Astrocyte (in vitro differentiated cells and primary cell): ENCODE measurements around the gene ZNF343. TPM values are rescaled to one million over a fixed set of nuclear protein-coding genes. Genes with fewer than 3 reads are reported as not detected.

ENCODE experiments used
- DNase-seq: peaks from one replicate; pipeline ENCODE4 v3.0.0-alpha.2; 2010; ENCODE audit warnings: low read depth
- FAIRE-seq: peaks from 2 replicates; lab custom pipeline; 2011; peaks lifted over from hg19 to GRCh38; lab: Jason Lieb, UNC
- H2AFZ ChIP-seq: 2 replicates; pipeline ENCODE4 v1.6.0; 2012; ENCODE audit warnings: low read depth, low read length, inconsistent platforms
- H3K27ac ChIP-seq: 2 replicates; pipeline ENCODE4 v1.5.1; 2011; ENCODE audit warnings: low read depth, low read length, inconsistent platforms
- H3K27me3 ChIP-seq: 2 replicates; pipeline ENCODE4 v1.6.0; 2011; ENCODE audit warnings: low read length, inconsistent platforms; ENCODE audit not compliant: insufficient read depth
- H3K36me3 ChIP-seq: 2 replicates; pipeline ENCODE4 v1.5.1; 2011; ENCODE audit warnings: low read length, inconsistent platforms; ENCODE audit not compliant: insufficient read depth
- H3K4me1 ChIP-seq: 2 replicates; pipeline ENCODE4 v1.5.1; 2011; ENCODE audit warnings: low read length, inconsistent platforms; ENCODE audit not compliant: insufficient read depth
- H3K4me2 ChIP-seq: 2 replicates; pipeline ENCODE4 v1.6.0; 2012; ENCODE audit warnings: low read length, inconsistent platforms
- H3K4me3 ChIP-seq: 2 replicates; pipeline ENCODE4 v1.5.1; 2011; ENCODE audit warnings: low read depth, mild to moderate bottlenecking, low read length, inconsistent platforms; ENCODE audit not compliant: insufficient read depth
- H3K79me2 ChIP-seq: 2 replicates; pipeline ENCODE4 v1.6.0; 2012; ENCODE audit warnings: mild to moderate bottlenecking, low read length, inconsistent platforms; ENCODE audit not compliant: insufficient read depth
- H3K9ac ChIP-seq: 2 replicates; pipeline ENCODE4 v1.6.0; 2012; ENCODE audit warnings: mild to moderate bottlenecking, low read length, inconsistent platforms
- H3K9me3 ChIP-seq: 2 replicates; pipeline ENCODE4 v1.5.1; 2012; ENCODE audit warnings: low read depth, mild to moderate bottlenecking, low read length, inconsistent platforms; ENCODE audit not compliant: insufficient read depth
- H4K20me1 ChIP-seq: 2 replicates; pipeline ENCODE4 v1.6.0; 2012; ENCODE audit warnings: low read length, inconsistent platforms; ENCODE audit not compliant: insufficient read depth
- H3K27ac Mint-ChIP-seq: one replicate; pipeline ENCODE4 v1.8.0; 2021; ENCODE audit warnings: mild to moderate bottlenecking, mixed read lengths; ENCODE audit not compliant: unreplicated experiment
- H3K27me3 Mint-ChIP-seq: one replicate; pipeline ENCODE4 v1.8.0; 2021; ENCODE audit warnings: low read depth, mixed read lengths; ENCODE audit not compliant: unreplicated experiment
- H3K36me3 Mint-ChIP-seq: one replicate; pipeline ENCODE4 v1.8.0; 2021; ENCODE audit warnings: low read depth, mixed read lengths; ENCODE audit not compliant: unreplicated experiment
- H3K4me1 Mint-ChIP-seq: one replicate; pipeline ENCODE4 v1.8.0; 2021; ENCODE audit warnings: low read depth, mixed read lengths; ENCODE audit not compliant: unreplicated experiment
- H3K4me3 Mint-ChIP-seq: one replicate; pipeline ENCODE4 v1.8.0; 2021; ENCODE audit warnings: mild to moderate bottlenecking, moderate library complexity, mixed read lengths; ENCODE audit not compliant: unreplicated experiment
- H3K9me3 Mint-ChIP-seq: one replicate; pipeline ENCODE4 v1.8.0; 2021; ENCODE audit warnings: mild to moderate bottlenecking, mixed read lengths; ENCODE audit not compliant: unreplicated experiment
- CTCF ChIP-seq: IDR thresholded peaks from 2 replicates; pipeline ENCODE4 v1.5.1; 2011; ENCODE audit warnings: low read depth, mild to moderate bottlenecking, inconsistent platforms, low read length, moderate library complexity; ENCODE audit not compliant: insufficient read depth
- EZH2 ChIP-seq: IDR thresholded peaks from 2 replicates; pipeline ENCODE4 v1.6.1; 2012; ENCODE audit warnings: mild to moderate bottlenecking, low read length, inconsistent platforms; ENCODE audit not compliant: insufficient read depth
- total RNA-seq: library from RNA; stranded (reverse); gene quantifications from 2 replicates; pipeline ENCODE4 v1.2.1, GENCODE V29; 2021

Gene ZNF343
- total RNA-seq, 1 donor from 2014 or later, result 9.6 TPM

- Mint-ChIP-seq H3K27me3 (no peaks in the 10 kb centered on the region), H3K4me1 (no peaks in the 10 kb centered on the region), H3K27ac (no peak overlapping the region), H3K4me3 (no peak overlapping the region), H3K9me3 (no peaks in the 10 kb centered on the region), H3K36me3 (peaks cover 23% of the 10 kb centered on the region)
- no peak for FAIRE-seq
- Histone ChIP-seq H3K27ac (no peak overlapping the region), H3K9ac (no peak overlapping the region), H3K9me3 (no peaks in the 10 kb centered on the region), H3K27me3 (no peaks in the 10 kb centered on the region), H3K36me3 (peaks cover 2% of the 10 kb centered on the region), H2AFZ (no peak overlapping the region), H3K4me3 (no peak overlapping the region), H3K4me1 (no peaks in the 10 kb centered on the region), H3K79me2 (no peaks in the 10 kb centered on the region), H4K20me1 (no peaks in the 10 kb centered on the region), H3K4me2 (no peak overlapping the region)
- DNase-seq, result no peak
- TF ChIP-seq CTCF, result no peak
- TF ChIP-seq EZH2, result no peak
Observed at GRCh38 chr20:2476742-2477615, 31.7 kb downstream of the ZNF343 start.

- TF ChIP-seq EZH2 (no peak), CTCF (no peak)
- Histone ChIP-seq H3K4me2 (no peak overlapping the region), H3K27me3 (no peaks in the 10 kb centered on the region), H3K36me3 (no peaks in the 10 kb centered on the region), H3K4me1 (peaks cover under 1% of the 10 kb centered on the region), H3K79me2 (no peaks in the 10 kb centered on the region), H3K27ac (no peak overlapping the region), H3K9me3 (no peaks in the 10 kb centered on the region), H4K20me1 (no peaks in the 10 kb centered on the region), H3K4me3 (no peak overlapping the region), H3K9ac (no peak overlapping the region), H2AFZ (no peak overlapping the region)
- DNase-seq (no peak), FAIRE-seq (no peak)
- H3K9me3 Mint-ChIP-seq, result no peaks in the 10 kb centered on the region
- H3K36me3 Mint-ChIP-seq, result peaks cover 15% of the 10 kb centered on the region
- H3K4me3 Mint-ChIP-seq, result no peak overlapping the region
- peaks cover 2% of the 10 kb centered on the region for H3K4me1 Mint-ChIP-seq
- no peak overlapping the region for H3K27ac Mint-ChIP-seq
- H3K27me3 Mint-ChIP-seq, result no peaks in the 10 kb centered on the region
Observed at GRCh38 chr20:2475850-2476741, 32.6 kb downstream of the ZNF343 start.
